Cerebellar cortex (tissue), 1 donor: ENCODE data around the gene LANCL2.
"Not testable (repeated sequence)": the region's sequence is repeated elsewhere in the genome, so short reads cannot be mapped to it uniquely, and the experiment has no call there.

Source experiments
- DNase-seq: peaks from one replicate; pipeline ENCODE4 v3.0.0-alpha.2; 2015; ENCODE audit warnings: low spot score

The LANCL2 gene

GRCh38 chr7:55365205-55365674 lies at the start of gene LANCL2:
TSS of gene LANCL2 (plus strand) at chr7:55365337. CDS start at chr7:55366026, 689 bp downstream.
- peak; percentile 58 for DNase-seq

GRCh38 chr7:55325371-55325792 lies 39.8 kb upstream of the LANCL2 start:
- peak; percentile 98 for DNase-seq

- DNase-seq, result peak; percentile 91
These were observed 38.9 kb upstream of the LANCL2 start for GRCh38 chr7:55326081-55326835.

GRCh38 chr7:55326945-55327626 lies 38.1 kb upstream of the LANCL2 start:
- no peak for DNase-seq

GRCh38 chr7:55335151-55335550 lies 30.0 kb upstream of the LANCL2 start:
- no peak for DNase-seq

GRCh38 chr7:55335786-55336185 lies 29.4 kb upstream of the LANCL2 start:
- no peak for DNase-seq

GRCh38 chr7:55336540-55336939 lies 28.6 kb upstream of the LANCL2 start:
- no peak for DNase-seq

GRCh38 chr7:55339033-55340000 lies 25.8 kb upstream of the LANCL2 start:
- DNase-seq, result peak; percentile 81

GRCh38 chr7:55342216-55342871 lies 22.8 kb upstream of the LANCL2 start:
- DNase-seq, result no peak

- DNase-seq, result no peak
These were observed 21.9 kb upstream of the LANCL2 start for GRCh38 chr7:55343002-55343781.

- DNase-seq, result no peak
These were observed 21.1 kb upstream of the LANCL2 start for GRCh38 chr7:55343860-55344606.

- no peak for DNase-seq
These were observed 20.3 kb upstream of the LANCL2 start for GRCh38 chr7:55344840-55345239.

- no peak for DNase-seq
These were observed 19.8 kb upstream of the LANCL2 start for GRCh38 chr7:55345292-55345691.

GRCh38 chr7:55348502-55348901 lies 16.6 kb upstream of the LANCL2 start:
- peak; percentile 37 for DNase-seq

- DNase-seq, result no peak
These were observed 16.0 kb upstream of the LANCL2 start for GRCh38 chr7:55349121-55349520.

- no peak for DNase-seq
These were observed 14.9 kb upstream of the LANCL2 start for GRCh38 chr7:55350281-55350680.

GRCh38 chr7:55351263-55351662 lies 13.9 kb upstream of the LANCL2 start:
- DNase-seq, result no peak

GRCh38 chr7:55352947-55353273 lies 12.2 kb upstream of the LANCL2 start:
- DNase-seq, result not testable (repeated sequence)

- DNase-seq, result no peak
These were observed 4.7 kb upstream of the LANCL2 start for GRCh38 chr7:55360486-55360885.

GRCh38 chr7:55361560-55361959 lies 3.6 kb upstream of the LANCL2 start:
- DNase-seq, result no peak
